Uterus (tissue), 2 donors: ENCODE results near the gene ZNF740.

ENCODE experiments used
- CTCF ChIP-seq, 4 experiments: fragments of 200-600 bp in 2 of 4; fragments of 450-650 bp in 2 of 4; sonication (generic) in 2 of 4; IDR thresholded peaks; one replicate each; pipeline ENCODE4 v1.5.1; 2016 to 2019; ENCODE audit warnings: antibody characterized with exemption in 4 of 4, mild to moderate bottlenecking in 2 of 4, moderate library complexity in 1 of 4
- POLR2A ChIP-seq, 2 donors: fragments of 450-650 bp; IDR thresholded peaks; one replicate each; pipeline ENCODE4 v1.6.1; 2016; ENCODE audit warnings: antibody characterized with exemption in 2 of 2, mild to moderate bottlenecking in 1 of 2, moderate library complexity in 1 of 2

- TF ChIP-seq CTCF (IDR thresholded peaks at IDR 0.05) (no peak), POLR2A (IDR thresholded peaks at IDR 0.05) (no peak)
These were observed 19.6 kb downstream of the ZNF740 start for GRCh38 chr12:53200107-53200457.
